NK-92 treated with Interleukin-12 subunit alpha and Interleukin-12 subunit beta, amount 100 ng/mL, for 24 hours (cell line): ENCODE results near the gene CLEC7A.

Experiments
- DNase-seq: peaks from one replicate; lab custom pipeline; 2025; lab: John Stamatoyannopoulos, UW

Gene CLEC7A

GRCh38 chr12:10140001-10140400 is 10.0 kb upstream of the CLEC7A start:
- no peak for DNase-seq

GRCh38 chr12:10136637-10137205 is 6.7 kb upstream of the CLEC7A start:
- DNase-seq, result no peak

- DNase-seq, result no peak
These were observed 5.1 kb upstream of the CLEC7A start for GRCh38 chr12:10135126-10135525.

- DNase-seq, result no peak
These were observed 2.9 kb upstream of the CLEC7A start for GRCh38 chr12:10132850-10133370.

- DNase-seq, result no peak
These were observed 1.2 kb upstream of the CLEC7A start for GRCh38 chr12:10131111-10131690.

GRCh38 chr12:10128687-10129086 is 1.3 kb downstream of the CLEC7A start:
- DNase-seq, result no peak

- DNase-seq, result no peak
These were observed 3.6 kb downstream of the CLEC7A start for GRCh38 chr12:10126413-10126812.

GRCh38 chr12:10122689-10123088 is 7.3 kb downstream of the CLEC7A start:
- no peak for DNase-seq

- no peak for DNase-seq
These were observed 8.7 kb downstream of the CLEC7A start for GRCh38 chr12:10121278-10121677.

GRCh38 chr12:10119066-10119465 is 10.9 kb downstream of the CLEC7A start:
- no peak for DNase-seq

- no peak for DNase-seq
These were observed 14.1 kb downstream of the CLEC7A start for GRCh38 chr12:10115890-10116289.

GRCh38 chr12:10115311-10115710 is 14.7 kb downstream of the CLEC7A start:
- no peak for DNase-seq

GRCh38 chr12:10113920-10114319 is 16.1 kb downstream of the CLEC7A start:
- no peak for DNase-seq

GRCh38 chr12:10113075-10113474 is 16.9 kb downstream of the CLEC7A start:
- DNase-seq, result no peak

GRCh38 chr12:10111451-10111850 is 18.5 kb downstream of the CLEC7A start:
- no peak for DNase-seq

- no peak for DNase-seq
These were observed 19.6 kb downstream of the CLEC7A start for GRCh38 chr12:10110256-10110844.

GRCh38 chr12:10102322-10102721 is 27.7 kb downstream of the CLEC7A start:
- DNase-seq, result no peak

- no peak for DNase-seq
These were observed 28.3 kb downstream of the CLEC7A start for GRCh38 chr12:10101648-10102220.

- no peak for DNase-seq
These were observed 28.9 kb downstream of the CLEC7A start for GRCh38 chr12:10101042-10101579.

- DNase-seq, result no peak
These were observed 31.2 kb downstream of the CLEC7A start, which contains the start of gene CLEC1A for GRCh38 chr12:10098791-10099190. Gene CLEC1A, minus strand, starts transcription at chr12:10098985. Its CDS starts 63 bp downstream, at chr12:10098922.

GRCh38 chr12:10097521-10097920 is 32.5 kb downstream of the CLEC7A start:
- no peak for DNase-seq

- no peak for DNase-seq
These were observed 34.0 kb downstream of the CLEC7A start for GRCh38 chr12:10095971-10096370.
